GM18519 (cell line): ENCODE measurements around the gene DAGLA.

Experiments used
- ATAC-seq: cut with Tn5 transposase; IDR thresholded peaks from one replicate; pipeline ENCODE4 v1.9.1; 2021; ENCODE audit warnings: mild to moderate bottlenecking, moderate library complexity; ENCODE audit not compliant: unreplicated experiment, low FRiP score

DAGLA gene

GRCh38 chr11:61776561-61777075 is 96.4 kb downstream of the DAGLA start:
- no peak for ATAC-seq

- no peak for ATAC-seq
Observed at GRCh38 chr11:61777234-61778090, 97.3 kb downstream of the DAGLA start.

DNA sequence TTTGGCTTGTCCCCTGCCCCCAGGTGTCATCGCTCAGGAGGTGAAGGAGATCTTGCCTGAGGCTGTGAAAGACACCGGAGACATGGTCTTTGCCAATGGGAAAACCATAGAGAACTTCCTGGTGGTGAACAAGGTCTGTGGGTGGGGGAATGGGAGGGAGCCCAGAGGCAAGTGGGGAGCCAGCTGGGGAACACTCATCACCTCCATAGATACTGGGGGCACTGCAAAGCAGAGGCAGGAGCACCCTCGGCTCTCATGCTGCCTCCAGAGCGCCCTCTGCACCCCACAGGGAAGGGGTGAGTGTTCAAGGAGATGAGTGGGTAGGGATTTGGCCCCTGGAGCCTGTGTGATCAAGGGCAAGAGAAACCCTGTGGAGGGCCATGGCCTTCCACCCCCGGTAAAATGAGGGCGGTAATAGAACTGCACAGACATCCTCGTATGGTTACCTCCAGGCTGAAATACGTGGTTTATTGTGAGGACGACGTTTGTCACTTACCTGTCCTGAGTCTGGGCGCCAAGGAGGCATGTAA is 98.2 kb downstream of the DAGLA start:
- no peak for ATAC-seq

GRCh38 chr11:61778920-61779650 is 98.9 kb downstream of the DAGLA start:
- ATAC-seq, result no peak

DNA sequence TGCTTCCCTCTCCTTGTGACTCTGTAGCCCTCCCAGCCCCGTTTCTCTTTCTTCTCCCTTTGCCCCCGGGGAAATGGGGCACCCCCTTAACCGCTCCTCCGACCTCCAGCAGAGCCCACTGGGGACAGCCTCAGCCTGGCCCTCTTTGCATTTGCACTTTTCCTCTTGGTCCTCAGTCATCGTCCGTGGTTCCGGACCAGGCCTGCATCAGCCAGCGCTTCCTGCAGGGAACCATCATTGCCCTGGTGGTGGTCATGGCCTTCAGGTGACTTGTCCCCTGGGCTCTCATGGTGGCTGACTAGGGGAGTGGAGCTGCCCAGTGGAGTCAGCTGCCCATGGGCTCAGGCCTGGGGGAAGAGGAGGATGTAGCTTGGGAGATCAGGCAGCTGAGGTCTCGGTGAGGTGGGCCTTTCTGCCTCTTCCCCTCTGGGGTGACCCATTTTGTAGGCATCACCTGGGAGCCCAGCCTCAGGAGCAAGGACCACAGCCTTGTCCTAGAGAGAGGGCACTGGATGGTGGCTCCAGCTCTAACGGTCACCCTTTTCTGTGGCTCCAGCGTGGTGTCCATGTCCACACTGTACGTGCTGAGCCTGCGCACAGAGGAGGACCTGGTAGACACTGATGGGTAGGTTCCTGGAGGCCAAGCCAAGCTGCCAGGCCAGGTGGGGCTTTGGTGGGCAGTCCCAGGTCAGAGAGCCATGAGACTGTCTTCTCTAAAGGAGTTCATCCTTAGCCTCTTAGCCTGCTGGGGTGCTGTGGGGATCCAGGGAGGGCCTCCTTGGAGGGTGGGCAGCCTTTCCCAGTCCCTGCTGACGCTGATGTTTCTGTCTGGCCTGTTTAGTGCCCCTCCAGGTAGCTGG is 99.7 kb downstream of the DAGLA start:
- no peak for ATAC-seq

DNA sequence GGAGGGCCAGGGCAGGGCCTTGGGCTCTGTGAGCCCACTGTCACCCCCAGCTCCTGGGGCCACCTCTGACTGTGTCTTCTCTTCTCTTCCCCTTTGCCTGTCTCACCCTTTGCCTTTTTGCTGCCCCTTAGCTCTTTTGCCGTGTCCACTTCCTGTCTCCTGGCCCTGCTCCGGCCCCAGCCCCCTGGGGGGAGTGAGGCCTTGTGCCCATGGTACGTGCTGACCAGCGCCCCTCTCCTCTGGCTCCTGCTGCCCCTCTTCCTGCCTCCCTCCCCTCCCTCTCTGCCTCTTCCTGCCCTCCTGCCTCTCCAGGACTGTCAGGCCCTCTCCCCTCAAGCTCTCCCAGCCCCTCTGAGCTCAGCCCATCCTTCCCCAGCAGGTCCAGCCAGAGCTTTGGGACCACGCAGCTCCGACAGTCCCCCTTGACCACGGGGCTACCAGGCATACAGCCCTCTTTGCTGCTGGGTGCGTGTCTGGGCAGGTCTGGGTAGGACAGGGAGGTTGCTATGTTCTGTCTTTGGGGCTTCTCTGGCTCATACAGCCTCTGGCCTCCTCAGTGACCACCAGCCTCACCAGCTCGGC is 100.5 kb downstream of the DAGLA start:
- no peak for ATAC-seq

- ATAC-seq, result no peak
Observed at GRCh38 chr11:61781585-61781984, 101.4 kb downstream of the DAGLA start.

- no peak for ATAC-seq
Observed at GRCh38 chr11:61782299-61782698, 102.1 kb downstream of the DAGLA start.

DNA sequence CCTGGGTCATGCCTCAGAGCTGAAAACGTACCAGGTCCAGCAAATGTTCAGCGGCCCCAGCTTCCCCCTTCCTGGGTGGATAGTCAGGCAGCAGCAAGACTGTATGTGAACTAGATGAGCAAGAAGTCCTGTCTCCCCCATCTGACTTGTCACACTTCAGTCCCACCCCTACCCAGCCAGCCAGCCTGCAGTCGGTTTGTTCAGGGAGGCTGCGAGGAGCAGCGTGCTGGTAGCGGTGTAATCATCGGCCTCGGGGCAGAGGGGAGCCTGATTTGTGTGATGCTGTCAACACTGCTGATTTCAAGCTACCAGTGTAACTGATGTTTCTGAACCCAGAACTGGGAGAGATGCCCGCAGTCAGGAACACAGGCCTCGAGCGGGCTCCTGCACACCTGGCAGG is 102.7 kb downstream of the DAGLA start:
- ATAC-seq, result no peak

DNA sequence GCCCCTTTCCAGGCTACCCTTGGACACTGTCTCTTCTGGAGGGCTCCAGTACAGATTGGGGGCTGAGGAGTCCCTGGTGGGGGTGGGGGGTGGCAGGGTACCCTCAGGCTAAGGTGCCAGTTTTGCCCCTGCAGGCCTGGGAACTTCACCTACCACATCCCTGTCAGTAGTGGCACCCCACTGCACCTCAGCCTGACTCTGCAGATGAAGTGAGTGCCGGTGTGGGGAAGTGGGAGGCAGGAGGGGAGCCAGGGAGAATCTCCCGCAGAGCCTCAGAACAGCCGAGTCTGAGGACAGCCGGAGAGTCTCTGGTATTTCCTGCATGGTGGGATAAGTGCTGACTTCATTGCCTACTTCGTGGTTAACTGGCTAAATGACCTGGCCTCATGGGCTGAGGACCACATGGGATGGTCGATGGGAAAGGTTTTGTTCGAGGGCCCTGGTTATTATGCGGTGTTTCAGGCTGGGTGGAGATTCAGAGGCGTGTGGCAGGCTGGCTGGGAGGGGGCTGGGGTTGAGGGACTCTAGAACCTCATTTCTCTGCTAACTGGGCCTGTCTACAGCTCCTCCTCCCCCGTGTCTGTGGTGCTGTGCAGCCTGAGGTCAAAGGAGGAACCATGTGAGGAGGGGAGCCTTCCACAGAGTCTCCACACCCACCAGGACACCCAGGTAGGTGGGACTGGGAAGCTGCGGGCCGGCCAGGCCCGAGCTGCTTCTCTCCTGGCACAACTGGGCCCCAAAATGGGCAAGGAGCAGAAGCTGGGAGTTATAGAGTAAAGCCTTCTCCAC is 103.7 kb downstream of the DAGLA start:
- ATAC-seq, result no peak

GRCh38 chr11:61784506-61784805 is 104.3 kb downstream of the DAGLA start:
- no peak for ATAC-seq

GRCh38 chr11:61785837-61786402 is 105.7 kb downstream of the DAGLA start:
- no peak for ATAC-seq

GRCh38 chr11:61787928-61788491 is 107.8 kb downstream of the DAGLA start:
- no peak for ATAC-seq

DNA sequence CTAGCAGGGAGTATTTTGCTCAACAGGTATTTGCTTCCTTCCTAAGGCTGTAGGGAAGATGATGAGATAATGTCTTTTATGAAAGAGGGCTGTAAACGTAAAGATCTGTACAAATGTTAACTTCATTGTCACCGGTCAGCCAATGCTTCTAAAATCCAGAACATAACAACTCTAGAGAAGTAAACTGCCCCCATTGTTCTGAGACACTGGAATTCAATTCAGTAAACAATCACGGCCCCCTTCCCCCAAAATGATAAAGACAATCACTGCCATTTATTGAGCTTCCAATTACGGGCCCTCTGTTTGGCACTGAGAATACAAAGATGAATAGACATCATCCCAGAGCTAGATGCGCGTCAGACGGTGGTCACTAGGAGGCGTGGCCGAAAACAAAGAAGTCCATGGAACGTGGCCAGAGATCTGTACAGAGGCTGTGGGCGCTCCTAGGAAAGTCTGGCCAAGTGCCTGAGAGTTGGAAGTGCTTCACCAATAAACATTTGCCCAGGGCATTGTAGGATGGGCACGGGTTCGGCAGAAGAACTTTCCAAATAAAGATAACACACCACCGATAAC is 111.6 kb downstream of the DAGLA start:
- ATAC-seq, result no peak

GRCh38 chr11:61792310-61793082 is 112.3 kb downstream of the DAGLA start, which contains the start of the genes FEN1 and TMEM258:
Gene FEN1 (plus strand): TSS chr11:61792911. CDS start chr11:61795362, 2,451 bp downstream.
Gene TMEM258 (minus strand): TSS chr11:61792599. CDS start chr11:61792558, 41 bp downstream.
- ATAC-seq, result no peak

- no peak for ATAC-seq
Observed at GRCh38 chr11:61793083-61793828, 113.1 kb downstream of the DAGLA start.

DNA sequence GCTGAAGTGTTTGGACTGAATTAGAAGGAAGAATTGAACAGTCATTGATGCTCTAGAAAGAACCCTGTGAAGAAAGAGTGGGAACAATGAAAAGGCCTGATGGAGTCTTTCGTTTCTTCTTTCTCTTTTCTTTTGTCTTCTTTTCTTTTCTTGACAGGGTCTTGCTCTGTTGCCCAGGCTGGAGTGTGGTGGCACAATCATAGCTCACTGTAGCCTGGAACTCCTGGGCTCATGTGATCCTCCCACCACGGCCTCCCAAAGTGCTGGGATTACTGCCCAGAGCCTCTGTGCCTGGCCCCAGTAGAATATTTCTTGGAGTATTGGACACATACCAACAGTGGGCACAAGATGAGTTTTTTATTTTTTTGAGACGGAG is 113.6 kb downstream of the DAGLA start:
- no peak for ATAC-seq
